ENCODE data around the gene CA7.

- TF ChIP-seq CTCF (IDR thresholded peaks at IDR 0.05) (no peak), EP300 (IDR thresholded peaks at IDR 0.05) (no peak)
Measured at GRCh38 chr16:66844342-66845079, at the start of gene CA7.
